GM10847 (cell line): ENCODE measurements around the gene LGI4.

Experiments used
- POLR2A ChIP-seq: IDR thresholded peaks from 2 replicates; pipeline ENCODE4 v1.6.1; 2011; ENCODE audit not compliant: insufficient read length; ENCODE audit errors: extremely low read depth

LGI4 gene

GRCh38 chr19:35123573-35123972 lies 11.3 kb downstream of the LGI4 start:
- no peak for TF ChIP-seq POLR2A

- no peak for TF ChIP-seq POLR2A
Measured at GRCh38 chr19:35122687-35123551, 11.9 kb downstream of the LGI4 start.

GRCh38 chr19:35120898-35121297 lies 14.0 kb downstream of the LGI4 start:
- no peak for TF ChIP-seq POLR2A

- no peak for TF ChIP-seq POLR2A
Measured at GRCh38 chr19:35120492-35120891, 14.4 kb downstream of the LGI4 start.

- no peak for TF ChIP-seq POLR2A
Measured at GRCh38 chr19:35119578-35120155, 15.2 kb downstream of the LGI4 start.

- TF ChIP-seq POLR2A, result no peak
Measured at GRCh38 chr19:35119091-35119490, 15.8 kb downstream of the LGI4 start.

- TF ChIP-seq POLR2A, result no peak
Measured at GRCh38 chr19:35118268-35119020, 16.4 kb downstream of the LGI4 start.

GRCh38 chr19:35117799-35118198 lies 17.1 kb downstream of the LGI4 start:
- no peak for TF ChIP-seq POLR2A

- no peak for TF ChIP-seq POLR2A
Measured at GRCh38 chr19:35117116-35117515, 17.7 kb downstream of the LGI4 start.

GRCh38 chr19:35116072-35116801 lies 18.6 kb downstream of the LGI4 start:
- no peak for TF ChIP-seq POLR2A

- TF ChIP-seq POLR2A, result no peak
Measured at GRCh38 chr19:35115177-35115951, 19.5 kb downstream of the LGI4 start, which contains the start of gene FXYD3. TSS of gene FXYD3 (plus strand) at chr19:35115823. CDS start at chr19:35119377, 3,554 bp downstream.

GRCh38 chr19:35114353-35115176 lies 20.3 kb downstream of the LGI4 start:
- no peak for TF ChIP-seq POLR2A

GRCh38 chr19:35112995-35113688 lies 21.7 kb downstream of the LGI4 start:
- TF ChIP-seq POLR2A, result no peak
